PFSK-1 (cell line): ENCODE results near the gene ZNF830.

Experiments
- FOXP2 ChIP-seq: optimal IDR thresholded peaks from 2 replicates; pipeline ENCODE3; 2011; ENCODE audit warnings: borderline replicate concordance, control low read depth, inconsistent platforms; ENCODE audit not compliant: insufficient read depth; ENCODE audit errors: extremely low read length, extremely low read depth
- POLR2AphosphoS5 ChIP-seq: IDR thresholded peaks from 2 replicates; pipeline ENCODE4 v1.6.1; 2012; ENCODE audit warnings: low read depth, mild to moderate bottlenecking, control low read depth, low read length, moderate library complexity
- SIN3A ChIP-seq: IDR thresholded peaks from 2 replicates; pipeline ENCODE4 v1.6.1; 2012; ENCODE audit warnings: mild to moderate bottlenecking, low read length, moderate library complexity, borderline replicate concordance; ENCODE audit not compliant: insufficient read depth
- TAF1 ChIP-seq: IDR thresholded peaks from 2 replicates; pipeline ENCODE4 v1.6.1; 2012; ENCODE audit warnings: low read length, control low read depth, borderline replicate concordance; ENCODE audit not compliant: insufficient read depth
- TF ChIP-seq, protein P1 (sequence below), 2 experiments: IDR thresholded peaks; 2 replicates each; pipeline versions ENCODE4 v1.6.1 to v1.8.0; 2011 to 2012; ENCODE audit warnings: low read depth in 2 of 2, low read length in 2 of 2, control low read depth in 1 of 2, inconsistent platforms in 1 of 2, mild to moderate bottlenecking in 1 of 2, moderate library complexity in 1 of 2; ENCODE audit not compliant: insufficient read depth in 1 of 2

Gene ZNF830

DNA sequence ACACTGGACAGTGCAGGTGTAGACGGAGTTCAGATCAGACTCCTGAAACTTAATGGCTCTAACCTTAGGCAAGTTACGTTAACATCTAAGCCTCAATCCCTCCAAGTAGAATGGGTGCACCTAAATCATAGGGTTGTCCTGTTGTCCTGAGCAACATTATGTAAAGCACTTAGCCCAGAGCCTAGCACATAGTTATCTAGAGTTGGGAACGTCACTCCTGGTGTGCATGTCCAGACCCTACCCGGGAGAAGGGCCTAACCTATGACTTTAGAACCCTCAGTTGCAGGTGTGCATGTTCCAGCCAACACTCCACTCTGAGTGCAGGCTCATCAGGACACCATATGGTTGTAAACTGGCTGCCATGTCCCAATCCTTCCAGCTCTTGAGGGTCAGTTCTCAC, 45.0 kb downstream of the ZNF830 start:
- no peak for TF ChIP-seq TAF1
- TF ChIP-seq FOXP2, result no peak
- TF ChIP-seq POLR2AphosphoS5, result no peak
- no peak for TF ChIP-seq SIN3A
- TF ChIP-seq, protein P1, sequence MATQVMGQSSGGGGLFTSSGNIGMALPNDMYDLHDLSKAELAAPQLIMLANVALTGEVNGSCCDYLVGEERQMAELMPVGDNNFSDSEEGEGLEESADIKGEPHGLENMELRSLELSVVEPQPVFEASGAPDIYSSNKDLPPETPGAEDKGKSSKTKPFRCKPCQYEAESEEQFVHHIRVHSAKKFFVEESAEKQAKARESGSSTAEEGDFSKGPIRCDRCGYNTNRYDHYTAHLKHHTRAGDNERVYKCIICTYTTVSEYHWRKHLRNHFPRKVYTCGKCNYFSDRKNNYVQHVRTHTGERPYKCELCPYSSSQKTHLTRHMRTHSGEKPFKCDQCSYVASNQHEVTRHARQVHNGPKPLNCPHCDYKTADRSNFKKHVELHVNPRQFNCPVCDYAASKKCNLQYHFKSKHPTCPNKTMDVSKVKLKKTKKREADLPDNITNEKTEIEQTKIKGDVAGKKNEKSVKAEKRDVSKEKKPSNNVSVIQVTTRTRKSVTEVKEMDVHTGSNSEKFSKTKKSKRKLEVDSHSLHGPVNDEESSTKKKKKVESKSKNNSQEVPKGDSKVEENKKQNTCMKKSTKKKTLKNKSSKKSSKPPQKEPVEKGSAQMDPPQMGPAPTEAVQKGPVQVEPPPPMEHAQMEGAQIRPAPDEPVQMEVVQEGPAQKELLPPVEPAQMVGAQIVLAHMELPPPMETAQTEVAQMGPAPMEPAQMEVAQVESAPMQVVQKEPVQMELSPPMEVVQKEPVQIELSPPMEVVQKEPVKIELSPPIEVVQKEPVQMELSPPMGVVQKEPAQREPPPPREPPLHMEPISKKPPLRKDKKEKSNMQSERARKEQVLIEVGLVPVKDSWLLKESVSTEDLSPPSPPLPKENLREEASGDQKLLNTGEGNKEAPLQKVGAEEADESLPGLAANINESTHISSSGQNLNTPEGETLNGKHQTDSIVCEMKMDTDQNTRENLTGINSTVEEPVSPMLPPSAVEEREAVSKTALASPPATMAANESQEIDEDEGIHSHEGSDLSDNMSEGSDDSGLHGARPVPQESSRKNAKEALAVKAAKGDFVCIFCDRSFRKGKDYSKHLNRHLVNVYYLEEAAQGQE (IDR thresholded peaks at IDR 0.05; ENCODE audit: insufficient read depth in 1 of 2, low read depth in 2 of 2, low read length in 2 of 2), result no peak

DNA sequence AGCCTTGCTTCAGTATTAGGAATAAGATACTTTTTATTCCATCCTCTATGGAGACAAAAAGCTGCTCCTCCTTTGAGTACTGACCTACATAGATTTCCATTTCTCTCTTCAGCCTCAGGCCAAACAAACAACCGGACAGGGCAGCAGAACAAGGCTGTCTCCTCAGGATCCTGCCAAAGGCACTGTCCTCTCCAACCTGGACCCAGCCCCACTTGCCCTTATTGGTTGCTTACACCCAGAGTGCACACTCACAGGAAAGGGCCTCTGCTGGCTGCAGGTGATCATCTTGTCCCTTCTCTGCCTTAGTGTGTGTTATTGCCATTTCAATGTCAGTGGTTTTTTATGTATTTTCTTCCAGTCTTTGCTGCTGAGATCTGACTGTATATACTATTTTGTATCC, 45.6 kb downstream of the ZNF830 start:
- TF ChIP-seq TAF1 (no peak), POLR2AphosphoS5 (no peak), SIN3A (no peak), FOXP2 (no peak)
- TF ChIP-seq, protein P1 (IDR thresholded peaks at IDR 0.05; ENCODE audit: insufficient read depth in 1 of 2, low read depth in 2 of 2, low read length in 2 of 2), result no peak

DNA sequence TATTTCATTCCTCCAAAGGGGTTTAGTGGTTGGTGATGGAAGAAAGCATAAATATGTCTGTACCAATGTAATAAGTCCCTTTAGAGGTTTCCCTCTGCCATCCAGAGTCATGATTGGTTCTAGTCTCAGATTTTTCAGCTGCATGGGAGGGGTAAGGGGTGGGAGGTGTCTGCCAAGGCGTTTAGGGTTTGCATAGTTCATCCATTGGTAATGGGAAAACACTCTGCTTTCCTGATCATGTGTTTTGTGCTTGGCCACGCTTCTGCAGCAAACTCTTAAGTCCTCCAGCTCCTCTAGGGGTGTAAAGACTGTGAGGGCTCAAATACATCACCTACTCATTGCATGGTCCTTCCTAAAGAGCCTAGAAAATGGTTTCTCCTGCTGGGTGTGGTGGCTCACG, 48.8 kb downstream of the ZNF830 start:
- TF ChIP-seq, protein P1 (IDR thresholded peaks at IDR 0.05; ENCODE audit: insufficient read depth in 1 of 2, low read depth in 2 of 2, low read length in 2 of 2), result no peak
- no peak for TF ChIP-seq FOXP2
- TF ChIP-seq TAF1, result no peak

DNA sequence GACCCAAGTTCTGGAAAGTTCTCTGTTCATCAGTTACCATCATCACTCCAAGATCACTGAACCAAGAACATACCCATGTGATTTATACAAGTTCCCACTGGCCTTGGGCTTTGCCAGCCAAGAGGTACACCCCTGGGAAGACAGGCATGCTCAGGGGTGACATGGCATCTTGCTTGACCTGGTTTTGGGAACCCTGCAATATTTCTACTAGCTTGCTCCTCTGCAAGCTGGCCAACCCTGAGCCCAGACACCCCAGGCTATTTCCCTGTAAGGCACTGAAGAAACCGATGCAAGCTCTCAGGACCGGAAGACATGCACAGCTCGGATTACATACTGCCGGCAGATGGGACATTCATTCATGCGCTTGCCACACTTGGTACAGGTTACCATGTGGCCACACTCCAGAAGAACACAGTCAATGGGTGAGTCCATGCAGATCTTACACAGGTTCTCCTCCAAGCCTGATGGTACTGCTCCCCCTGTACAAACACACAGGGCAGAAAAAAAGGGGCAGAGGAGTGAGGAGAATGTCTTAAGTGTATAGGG, 50.4 kb downstream of the ZNF830 start:
- TF ChIP-seq SIN3A (no peak), POLR2AphosphoS5 (no peak), TAF1 (no peak), FOXP2 (no peak)
- TF ChIP-seq, protein P1 (IDR thresholded peaks at IDR 0.05; ENCODE audit: insufficient read depth in 1 of 2, low read depth in 2 of 2, low read length in 2 of 2), result no peak
